ENCODE results near the gene TUT7.

TUT7 gene

DNA sequence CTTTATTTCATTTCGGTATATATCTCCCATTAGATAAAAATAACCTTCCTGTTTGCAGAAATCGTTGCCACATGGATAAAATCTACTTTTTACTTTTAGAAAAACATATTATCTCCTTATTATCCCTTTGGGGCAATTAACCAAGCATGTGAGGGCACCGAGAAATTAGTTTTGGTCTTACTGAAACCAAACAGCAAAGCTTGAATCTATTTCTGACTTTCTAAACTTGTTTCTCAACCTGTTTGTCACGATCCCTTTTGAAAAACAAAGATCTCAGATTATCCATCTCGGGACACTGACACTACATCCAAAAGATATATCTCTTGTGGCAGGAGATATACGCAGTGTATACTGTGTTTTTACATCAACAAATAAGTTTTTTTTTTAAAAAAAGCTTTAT, 2.3 kb downstream of the TUT7 start:
- H3K9me3 ChIP-seq (ENCODE audit: control insufficient read depth, insufficient read depth, low read depth, low read length) = no peaks in the 10 kb centered on the region
- H3K4me3 ChIP-seq (ENCODE audit: low read depth, low read length) = peak overlapping the region; percentile 25
- TF ChIP-seq, protein P1, sequence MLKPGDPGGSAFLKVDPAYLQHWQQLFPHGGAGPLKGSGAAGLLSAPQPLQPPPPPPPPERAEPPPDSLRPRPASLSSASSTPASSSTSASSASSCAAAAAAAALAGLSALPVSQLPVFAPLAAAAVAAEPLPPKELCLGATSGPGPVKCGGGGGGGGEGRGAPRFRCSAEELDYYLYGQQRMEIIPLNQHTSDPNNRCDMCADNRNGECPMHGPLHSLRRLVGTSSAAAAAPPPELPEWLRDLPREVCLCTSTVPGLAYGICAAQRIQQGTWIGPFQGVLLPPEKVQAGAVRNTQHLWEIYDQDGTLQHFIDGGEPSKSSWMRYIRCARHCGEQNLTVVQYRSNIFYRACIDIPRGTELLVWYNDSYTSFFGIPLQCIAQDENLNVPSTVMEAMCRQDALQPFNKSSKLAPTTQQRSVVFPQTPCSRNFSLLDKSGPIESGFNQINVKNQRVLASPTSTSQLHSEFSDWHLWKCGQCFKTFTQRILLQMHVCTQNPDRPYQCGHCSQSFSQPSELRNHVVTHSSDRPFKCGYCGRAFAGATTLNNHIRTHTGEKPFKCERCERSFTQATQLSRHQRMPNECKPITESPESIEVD (tag by site-specific recombination; IDR thresholded peaks at IDR 0.05) = peak; percentile 95
- no peak; the same call in 1 of the 2 replicates for TF ChIP-seq SCRT2 (tag by site-specific recombination; IDR thresholded peaks at IDR 0.05)
- ChIA-PET POLR2A (interaction anchor here (1.0 kb wide), 1 partner anchor 70 kb away, joined by 4 read pairs; the partner anchor contains the start of gene ISCA1), CTCF (no interaction called here)
- peaks cover 8% of the 10 kb centered on the region for H3K4me1 ChIP-seq (ENCODE audit: control insufficient read depth, insufficient read depth, low read length)
- H3K36me3 ChIP-seq (ENCODE audit: control insufficient read depth in 2 of 2, insufficient read depth in 1 of 2, low read length in 2 of 2) = peaks cover 0 to 6% of the 10 kb centered on the region in 2 experiments; a peak in 1 of 3 replicates
- H3K27ac ChIP-seq (ENCODE audit: extremely low read depth, low read depth, low read length) = no peak overlapping the region

DNA sequence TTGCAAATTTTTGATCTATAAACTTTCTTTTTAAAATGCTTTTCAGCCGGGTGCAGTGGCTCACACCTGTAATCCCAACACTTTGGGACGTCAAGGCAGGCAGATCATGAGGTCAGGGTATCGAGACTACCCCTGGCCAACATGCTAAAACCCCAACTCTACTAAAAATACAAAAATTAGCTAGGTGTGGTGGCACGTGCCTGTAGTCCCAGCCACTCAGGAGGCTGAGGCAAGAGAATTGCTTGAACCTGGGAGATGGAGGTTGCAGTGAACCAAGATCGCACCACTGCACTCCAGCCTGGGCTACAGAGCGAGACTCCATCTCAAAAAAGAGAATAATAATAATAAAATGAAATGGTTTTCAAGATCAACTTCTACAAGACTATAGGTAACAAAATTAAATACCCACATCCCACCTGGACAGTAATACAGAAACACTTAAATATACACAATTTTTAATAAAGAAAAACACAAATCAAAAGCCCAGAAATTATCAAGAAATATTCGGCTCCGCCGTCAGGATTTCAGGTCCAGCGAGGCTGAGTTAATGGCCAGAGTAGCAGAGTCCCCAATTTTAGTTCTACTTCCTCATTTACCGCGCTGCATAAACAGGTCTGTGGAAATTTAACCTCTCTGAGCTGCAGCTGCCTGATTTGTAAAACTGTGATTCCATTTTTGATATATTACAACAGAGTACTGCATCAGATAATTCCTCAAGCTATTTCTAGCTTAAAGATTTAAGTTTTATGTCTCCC, 4.0 kb downstream of the TUT7 start:
- Histone ChIP-seq H3K27ac (ENCODE audit: extremely low read depth, low read depth, low read length) (no peak overlapping the region), H3K36me3 (ENCODE audit: control insufficient read depth in 2 of 2, insufficient read depth in 1 of 2, low read length in 2 of 2) (peaks cover 6 to 18% of the 10 kb centered on the region in 2 experiments), H3K4me1 (ENCODE audit: control insufficient read depth, insufficient read depth, low read length) (peaks cover 8% of the 10 kb centered on the region), H3K4me3 (ENCODE audit: low read depth, low read length) (no peak overlapping the region), H3K9me3 (ENCODE audit: control insufficient read depth, insufficient read depth, low read depth, low read length) (no peaks in the 10 kb centered on the region)
- TF ChIP-seq, protein P2, sequence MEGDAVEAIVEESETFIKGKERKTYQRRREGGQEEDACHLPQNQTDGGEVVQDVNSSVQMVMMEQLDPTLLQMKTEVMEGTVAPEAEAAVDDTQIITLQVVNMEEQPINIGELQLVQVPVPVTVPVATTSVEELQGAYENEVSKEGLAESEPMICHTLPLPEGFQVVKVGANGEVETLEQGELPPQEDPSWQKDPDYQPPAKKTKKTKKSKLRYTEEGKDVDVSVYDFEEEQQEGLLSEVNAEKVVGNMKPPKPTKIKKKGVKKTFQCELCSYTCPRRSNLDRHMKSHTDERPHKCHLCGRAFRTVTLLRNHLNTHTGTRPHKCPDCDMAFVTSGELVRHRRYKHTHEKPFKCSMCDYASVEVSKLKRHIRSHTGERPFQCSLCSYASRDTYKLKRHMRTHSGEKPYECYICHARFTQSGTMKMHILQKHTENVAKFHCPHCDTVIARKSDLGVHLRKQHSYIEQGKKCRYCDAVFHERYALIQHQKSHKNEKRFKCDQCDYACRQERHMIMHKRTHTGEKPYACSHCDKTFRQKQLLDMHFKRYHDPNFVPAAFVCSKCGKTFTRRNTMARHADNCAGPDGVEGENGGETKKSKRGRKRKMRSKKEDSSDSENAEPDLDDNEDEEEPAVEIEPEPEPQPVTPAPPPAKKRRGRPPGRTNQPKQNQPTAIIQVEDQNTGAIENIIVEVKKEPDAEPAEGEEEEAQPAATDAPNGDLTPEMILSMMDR (tag by site-specific recombination; IDR thresholded peaks at IDR 0.05) = no peak
- TF ChIP-seq ZBTB17 (tag by site-specific recombination; IDR thresholded peaks at IDR 0.05) = no peak
- TF ChIP-seq ZNF121 (tag by site-specific recombination; IDR thresholded peaks at IDR 0.05) = no peak
- no peak for TF ChIP-seq KLF16 (tag by site-specific recombination; IDR thresholded peaks at IDR 0.05)
- TF ChIP-seq ZNF423 (tag by site-specific recombination; IDR thresholded peaks at IDR 0.05) = no peak
- TF ChIP-seq HOXC10 (CRISPR knock-in tag; IDR thresholded peaks at IDR 0.05) = no peak
- TF ChIP-seq, protein P3, sequence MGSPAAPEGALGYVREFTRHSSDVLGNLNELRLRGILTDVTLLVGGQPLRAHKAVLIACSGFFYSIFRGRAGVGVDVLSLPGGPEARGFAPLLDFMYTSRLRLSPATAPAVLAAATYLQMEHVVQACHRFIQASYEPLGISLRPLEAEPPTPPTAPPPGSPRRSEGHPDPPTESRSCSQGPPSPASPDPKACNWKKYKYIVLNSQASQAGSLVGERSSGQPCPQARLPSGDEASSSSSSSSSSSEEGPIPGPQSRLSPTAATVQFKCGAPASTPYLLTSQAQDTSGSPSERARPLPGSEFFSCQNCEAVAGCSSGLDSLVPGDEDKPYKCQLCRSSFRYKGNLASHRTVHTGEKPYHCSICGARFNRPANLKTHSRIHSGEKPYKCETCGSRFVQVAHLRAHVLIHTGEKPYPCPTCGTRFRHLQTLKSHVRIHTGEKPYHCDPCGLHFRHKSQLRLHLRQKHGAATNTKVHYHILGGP (tag by site-specific recombination; IDR thresholded peaks at IDR 0.05) = no peak
- TF ChIP-seq ZNF654 (tag by site-specific recombination; IDR thresholded peaks at IDR 0.05; ENCODE audit: low read depth) = no peak
- TF ChIP-seq ZNF211 (tag by site-specific recombination; IDR thresholded peaks at IDR 0.05; ENCODE audit: low read depth) = no peak
- ChIA-PET CTCF (interaction anchor here (0.7 kb wide), 1 partner anchor 12 kb away, joined by 5 read pairs; no protein-coding TSS in a partner anchor), POLR2A (no interaction called here)

DNA sequence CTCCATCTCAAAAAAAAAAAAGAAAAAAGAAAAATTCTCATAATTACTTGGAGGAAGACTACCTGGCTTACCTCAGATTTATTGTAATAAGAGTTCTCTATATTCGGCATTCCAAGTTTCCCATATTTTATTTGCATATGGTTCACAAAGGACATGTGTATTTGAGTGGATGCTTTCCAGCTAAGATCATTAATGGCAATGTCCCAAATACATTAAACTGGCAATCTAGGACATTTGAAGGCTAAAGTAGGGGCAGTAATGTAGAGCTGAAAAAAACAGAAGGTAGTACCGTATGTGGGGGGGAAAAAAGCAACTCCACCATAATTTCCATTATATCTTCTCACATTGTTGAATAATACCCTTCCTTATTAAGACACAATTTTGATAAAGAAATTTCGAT, 4.9 kb downstream of the TUT7 start:
- Histone ChIP-seq H3K4me3 (ENCODE audit: low read depth, low read length) (no peak overlapping the region), H3K9me3 (ENCODE audit: control insufficient read depth, insufficient read depth, low read depth, low read length) (no peaks in the 10 kb centered on the region), H3K4me1 (ENCODE audit: control insufficient read depth, insufficient read depth, low read length) (peaks cover 8% of the 10 kb centered on the region), H3K36me3 (ENCODE audit: control insufficient read depth in 2 of 2, insufficient read depth in 1 of 2, low read length in 2 of 2) (peaks cover 6 to 26% of the 10 kb centered on the region in 2 experiments), H3K27ac (ENCODE audit: extremely low read depth, low read depth, low read length) (no peak overlapping the region)
- ChIA-PET CTCF (no interaction called here), POLR2A (interaction anchor here (1.0 kb wide), 1 partner anchor 67 kb away, joined by 3 read pairs; the partner anchor contains the start of gene ISCA1)
- TF ChIP-seq ZNF521 (tag by site-specific recombination; IDR thresholded peaks at IDR 0.05) (no peak), ZNF677 (tag by site-specific recombination; IDR thresholded peaks at IDR 0.05) (no peak), HOXC10 (CRISPR knock-in tag; IDR thresholded peaks at IDR 0.05) (no peak), ZNF274 (IDR thresholded peaks at IDR 0.05; ENCODE audit: low read length) (no peak), ZNF274 (tag by site-specific recombination; IDR thresholded peaks at IDR 0.05; ENCODE audit: borderline replicate concordance) (no peak), ZNF660 (tag by site-specific recombination; IDR thresholded peaks at IDR 0.05) (no peak), ZNF223 (tag by site-specific recombination; IDR thresholded peaks at IDR 0.05) (no peak), ZNF654 (tag by site-specific recombination; IDR thresholded peaks at IDR 0.05; ENCODE audit: low read depth) (peak; percentile 10; the same call in 1 of the 2 replicates), ZNF311 (tag by site-specific recombination; IDR thresholded peaks at IDR 0.05; ENCODE audit: borderline replicate concordance) (no peak), ZNF692 (tag by site-specific recombination; IDR thresholded peaks at IDR 0.05) (0 out of 2 replicates have a peak, but pooled peaks have one; percentile 15), GLI2 (tag by site-specific recombination; IDR thresholded peaks at IDR 0.05; ENCODE audit: borderline replicate concordance, low read depth) (no peak), ZNF670 (tag by site-specific recombination; IDR thresholded peaks at IDR 0.05; ENCODE audit: low read depth) (no peak)
- TF ChIP-seq, protein P4, sequence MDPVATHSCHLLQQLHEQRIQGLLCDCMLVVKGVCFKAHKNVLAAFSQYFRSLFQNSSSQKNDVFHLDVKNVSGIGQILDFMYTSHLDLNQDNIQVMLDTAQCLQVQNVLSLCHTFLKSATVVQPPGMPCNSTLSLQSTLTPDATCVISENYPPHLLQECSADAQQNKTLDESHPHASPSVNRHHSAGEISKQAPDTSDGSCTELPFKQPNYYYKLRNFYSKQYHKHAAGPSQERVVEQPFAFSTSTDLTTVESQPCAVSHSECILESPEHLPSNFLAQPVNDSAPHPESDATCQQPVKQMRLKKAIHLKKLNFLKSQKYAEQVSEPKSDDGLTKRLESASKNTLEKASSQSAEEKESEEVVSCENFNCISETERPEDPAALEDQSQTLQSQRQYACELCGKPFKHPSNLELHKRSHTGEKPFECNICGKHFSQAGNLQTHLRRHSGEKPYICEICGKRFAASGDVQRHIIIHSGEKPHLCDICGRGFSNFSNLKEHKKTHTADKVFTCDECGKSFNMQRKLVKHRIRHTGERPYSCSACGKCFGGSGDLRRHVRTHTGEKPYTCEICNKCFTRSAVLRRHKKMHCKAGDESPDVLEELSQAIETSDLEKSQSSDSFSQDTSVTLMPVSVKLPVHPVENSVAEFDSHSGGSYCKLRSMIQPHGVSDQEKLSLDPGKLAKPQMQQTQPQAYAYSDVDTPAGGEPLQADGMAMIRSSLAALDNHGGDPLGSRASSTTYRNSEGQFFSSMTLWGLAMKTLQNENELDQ (tag by site-specific recombination; IDR thresholded peaks at IDR 0.05; ENCODE audit: low read depth) = no peak
